GM18505 (cell line): ENCODE data around the gene BACH1.

Experiments used
- ATAC-seq: cut with Tn5 transposase; IDR thresholded peaks from one replicate; pipeline ENCODE4 v1.9.1; 2021; ENCODE audit not compliant: unreplicated experiment
- POLR2A ChIP-seq: IDR thresholded peaks from 4 replicates; pipeline ENCODE4 v1.6.1; 2011; ENCODE audit warnings: borderline replicate concordance; ENCODE audit not compliant: insufficient read depth, insufficient read length; ENCODE audit errors: extremely low read depth

The BACH1 gene

GRCh38 chr21:29299916-29300806 is 1.4 kb downstream of the BACH1 start:
- no peak for TF ChIP-seq POLR2A
- ATAC-seq: peak; percentile 55

DNA sequence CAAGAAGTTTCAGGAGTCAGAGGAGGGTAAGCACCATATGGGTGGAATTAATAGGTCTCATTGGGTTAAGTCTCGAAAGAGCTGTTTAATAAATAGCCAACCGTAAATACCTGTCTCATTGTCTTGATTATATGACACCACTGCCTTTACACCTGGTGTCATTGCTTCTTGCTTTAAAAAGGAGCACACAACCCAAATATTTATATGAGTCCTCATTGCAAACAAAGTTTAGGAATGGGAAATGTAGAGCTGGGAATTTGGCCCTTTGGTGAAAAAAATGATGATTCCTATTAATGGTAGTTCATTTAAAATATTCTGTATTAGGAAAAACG is 2.1 kb downstream of the BACH1 start:
- ATAC-seq: no peak
- TF ChIP-seq POLR2A: no peak

DNA sequence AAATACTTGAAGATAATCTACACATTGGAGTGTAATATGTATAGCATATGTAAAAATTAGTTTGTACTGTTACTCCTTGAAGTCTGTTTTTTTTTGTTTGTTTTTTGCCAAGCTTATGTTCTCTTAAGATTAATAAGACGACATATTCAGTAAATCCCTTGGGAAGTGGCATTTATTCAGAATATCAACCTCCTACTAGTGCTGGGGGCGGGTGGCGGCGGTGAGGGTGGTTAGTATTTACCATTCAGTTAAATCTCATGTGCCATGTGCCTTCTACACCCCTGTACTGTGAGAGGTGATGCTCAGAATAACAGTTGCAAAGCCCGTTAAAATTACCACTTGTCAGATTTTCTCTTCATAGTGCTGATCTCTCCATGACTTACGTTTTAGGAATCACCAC is 3.0 kb downstream of the BACH1 start:
- ATAC-seq: no peak
- no peak for TF ChIP-seq POLR2A

DNA sequence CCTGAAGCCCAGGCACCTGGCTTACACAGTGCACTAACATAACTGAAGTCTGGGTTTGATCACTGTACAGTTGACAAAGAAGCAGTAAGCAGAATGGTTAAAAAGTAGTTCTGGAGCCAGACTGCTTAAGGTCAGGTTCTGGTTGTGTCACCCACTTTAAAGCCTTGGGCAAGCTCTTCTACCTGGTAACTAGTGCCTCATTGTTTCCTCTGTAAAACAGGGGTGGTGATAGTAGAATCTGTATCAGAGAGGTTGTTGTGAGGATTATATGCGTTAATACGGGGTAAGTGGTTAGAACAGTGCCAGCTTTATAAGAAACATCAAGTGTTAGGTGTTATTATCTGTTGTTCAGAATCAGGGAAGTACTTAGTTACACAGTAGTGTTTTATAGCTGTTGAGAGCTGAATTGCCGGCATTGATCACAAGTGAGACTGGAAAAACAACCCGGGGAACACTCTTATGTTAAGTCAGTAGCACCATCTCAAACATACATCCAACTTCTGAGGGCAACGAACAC is 3.7 kb downstream of the BACH1 start:
- TF ChIP-seq POLR2A: no peak
- no peak for ATAC-seq

DNA sequence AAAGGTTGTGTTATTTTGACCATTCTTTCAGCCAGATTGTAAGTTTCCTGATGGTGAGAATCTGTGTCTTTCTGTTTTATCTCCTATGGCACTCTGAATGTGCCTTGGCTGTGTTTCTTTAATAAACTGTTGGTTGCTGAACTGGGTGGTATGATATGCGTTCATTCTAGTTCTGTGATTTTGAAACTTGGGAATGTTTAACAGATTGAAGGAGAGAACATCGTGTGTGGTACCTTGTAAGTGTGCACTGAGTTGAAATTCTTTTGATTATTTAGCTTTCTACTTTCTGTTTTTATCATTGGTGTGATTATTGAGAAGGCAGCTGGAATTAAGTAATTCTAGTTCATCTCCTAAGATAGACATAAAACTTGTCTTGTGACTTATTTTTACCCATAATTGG is 4.6 kb downstream of the BACH1 start:
- TF ChIP-seq POLR2A: no peak
- ATAC-seq: no peak

GRCh38 chr21:29304597-29304996 is 5.9 kb downstream of the BACH1 start:
- TF ChIP-seq POLR2A: no peak
- no peak for ATAC-seq

DNA sequence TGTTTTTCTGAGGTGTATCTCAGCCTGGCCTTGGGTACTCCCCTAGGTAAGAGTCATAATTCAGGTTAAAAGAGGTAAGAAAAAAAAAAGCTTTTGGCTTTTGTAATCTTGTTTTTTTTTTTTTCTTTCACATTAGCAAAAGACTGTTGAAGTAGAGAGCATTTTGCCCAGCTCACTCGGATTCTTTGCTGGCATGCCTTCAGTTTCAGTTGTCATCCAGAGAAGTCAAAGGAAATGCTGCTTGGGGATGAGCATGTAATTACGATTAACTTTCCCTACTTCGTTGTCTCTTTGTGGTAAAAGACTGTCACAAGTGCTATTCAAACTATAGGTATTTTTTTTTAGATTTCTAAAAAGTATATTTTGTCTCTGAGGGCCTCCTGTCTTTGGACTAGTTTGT is 6.3 kb downstream of the BACH1 start:
- no peak for ATAC-seq
- no peak for TF ChIP-seq POLR2A

DNA sequence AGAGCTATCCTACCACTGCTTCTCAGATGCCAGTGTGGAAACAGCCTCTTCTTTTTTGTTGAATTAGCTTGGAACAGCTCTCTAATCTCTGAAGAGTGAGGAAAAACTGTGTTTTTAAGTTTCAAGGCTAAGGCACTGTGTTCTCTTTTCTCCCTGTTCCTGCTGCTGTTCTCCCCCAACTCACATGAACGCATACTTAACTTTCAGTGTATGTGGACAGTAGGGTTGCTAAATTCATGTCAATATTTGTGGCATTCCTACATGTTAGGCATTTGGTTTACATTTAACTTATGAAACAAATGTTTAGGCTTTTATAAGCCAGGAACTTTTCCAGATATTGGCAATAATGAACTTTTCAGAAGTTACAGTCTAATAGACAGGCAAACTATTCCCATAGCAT is 6.8 kb downstream of the BACH1 start:
- ATAC-seq: no peak
- no peak for TF ChIP-seq POLR2A

- no peak for ATAC-seq
These were observed 8.2 kb downstream of the BACH1 start for GRCh38 chr21:29306920-29307319.

DNA sequence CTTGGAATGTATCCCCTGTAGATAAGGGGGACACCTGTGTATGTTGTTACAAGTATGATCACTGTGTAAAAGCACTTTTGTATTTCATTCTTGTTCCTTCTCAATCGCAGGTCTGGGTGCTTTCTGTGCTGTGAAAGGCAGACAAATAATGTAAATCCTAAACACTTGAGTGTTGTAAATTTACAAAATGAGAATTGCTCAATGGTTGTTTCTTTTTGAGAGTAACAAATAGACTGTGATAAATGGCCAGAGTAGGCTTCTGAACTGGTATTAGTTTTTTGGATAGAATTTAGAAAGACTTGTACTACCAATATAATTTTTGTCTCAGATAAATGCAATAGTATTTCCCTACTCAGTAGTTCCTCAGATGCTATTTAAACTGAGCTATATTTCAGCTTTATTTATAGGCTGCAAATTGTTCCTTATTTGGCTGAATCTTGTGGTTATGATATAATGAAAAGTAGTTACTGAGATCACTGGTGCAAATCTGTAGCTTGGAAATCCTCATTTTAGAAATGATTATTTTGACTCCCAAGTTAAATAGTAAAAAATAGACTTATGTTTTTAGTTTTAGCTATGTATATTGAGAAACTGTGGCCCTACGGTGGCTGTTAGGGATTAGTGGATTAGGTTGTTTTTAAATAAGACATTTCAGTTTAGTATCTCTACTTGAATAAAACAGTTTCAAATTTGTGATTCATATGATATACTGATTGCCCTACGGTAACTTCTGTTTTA is 9.2 kb downstream of the BACH1 start:
- TF ChIP-seq POLR2A: no peak

More at GRCh38 chr21:29306920-29307319, 8.2 kb downstream of the BACH1 start:
- no peak for TF ChIP-seq POLR2A

DNA sequence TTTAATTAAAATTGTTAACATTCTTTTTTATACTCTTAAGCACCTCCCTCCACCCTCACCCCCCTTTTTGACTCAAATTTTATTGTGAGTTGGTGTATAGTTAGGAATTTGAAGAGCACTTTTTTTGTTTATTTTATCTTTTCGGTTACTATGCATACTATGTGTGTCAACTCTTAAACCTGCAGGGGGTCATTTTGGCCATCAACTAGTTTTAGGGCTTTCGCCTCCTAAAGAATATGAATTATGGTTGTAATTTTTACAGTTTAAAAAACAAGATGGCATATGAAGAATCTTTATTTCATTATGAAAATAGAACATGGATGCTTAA is 9.7 kb downstream of the BACH1 start:
- TF ChIP-seq POLR2A: no peak
- ATAC-seq: no peak

More for the DNA sequence above, 9.2 kb downstream of the BACH1 start:
- no peak for ATAC-seq

GRCh38 chr21:29309703-29310102 is 11.0 kb downstream of the BACH1 start:
- no peak for ATAC-seq
- no peak for TF ChIP-seq POLR2A

- TF ChIP-seq POLR2A: no peak
- no peak for ATAC-seq
These were observed 13.1 kb downstream of the BACH1 start for GRCh38 chr21:29311802-29312201.

DNA sequence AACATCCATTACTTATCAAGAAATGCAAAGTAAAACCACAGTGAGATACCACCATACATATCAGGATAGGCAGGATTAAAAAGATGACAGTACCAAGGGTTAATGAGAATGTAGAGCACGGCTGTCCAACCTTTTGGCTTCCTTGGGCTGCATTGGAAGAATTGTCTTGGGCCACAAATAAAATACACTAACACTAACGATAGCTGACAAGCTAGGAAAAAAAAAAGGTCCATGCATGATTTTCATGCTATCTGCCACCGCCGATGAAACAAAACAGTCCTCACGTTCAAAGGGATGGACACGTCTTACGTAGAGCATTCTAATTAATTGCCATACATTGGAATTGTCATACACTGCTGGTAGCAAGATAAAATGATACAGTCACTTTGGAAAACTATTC is 14.3 kb downstream of the BACH1 start:
- no peak for TF ChIP-seq POLR2A
- no peak for ATAC-seq

DNA sequence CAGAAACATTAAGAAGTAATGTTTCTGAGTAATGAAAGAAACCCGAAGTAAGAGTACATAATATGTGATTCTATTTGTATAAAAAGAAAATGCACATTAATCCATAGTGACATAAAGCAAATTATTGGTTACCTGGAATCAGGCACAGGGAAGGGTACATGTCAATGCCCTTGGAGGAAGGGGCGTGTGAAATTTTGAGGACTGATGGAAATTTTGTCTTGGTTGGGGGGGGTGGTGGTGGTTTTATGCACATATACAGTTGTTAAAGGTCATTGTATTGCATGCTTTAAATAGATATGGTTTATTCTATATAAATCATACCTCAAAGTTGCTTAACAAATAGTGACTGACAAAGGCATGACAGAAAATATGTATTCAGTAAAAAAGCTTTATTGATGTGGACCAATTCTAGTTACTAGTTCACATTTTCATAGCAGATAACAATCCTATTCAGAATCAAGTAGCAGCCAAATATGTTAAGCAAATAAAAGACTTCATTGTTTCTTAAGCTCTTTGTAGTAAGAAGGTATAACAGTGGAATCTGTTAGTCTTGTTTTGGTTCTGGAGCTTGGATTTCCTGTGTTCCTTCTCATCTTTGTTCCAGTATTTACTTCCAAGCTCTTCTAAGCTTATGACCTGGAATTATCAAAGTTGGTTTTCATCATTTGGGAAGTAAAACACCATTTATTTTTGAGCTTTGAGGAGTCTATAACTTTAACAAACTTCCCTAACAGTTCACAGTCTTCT is 15.1 kb downstream of the BACH1 start:
- no peak for ATAC-seq
- TF ChIP-seq POLR2A: no peak
